K562 (cell line): ENCODE measurements around the gene VGF. TPM values are rescaled to one million over a fixed set of nuclear protein-coding genes. Genes with fewer than 3 reads are reported as not detected.

Experiments used
- CBX3 ChIP-seq, 2 experiments: IDR thresholded peaks; 1 replicate in 1 of 2; 2 replicates in 1 of 2; pipeline ENCODE4 v1.6.1; 2012; ENCODE audit warnings: inconsistent platforms in 2 of 2, low read length in 2 of 2, borderline replicate concordance in 1 of 2, control low read depth in 1 of 2
- EHMT2 ChIP-seq: fragments of 450-650 bp; IDR thresholded peaks from 2 replicates; pipeline ENCODE4 v1.6.1; 2018; ENCODE audit warnings: antibody characterized with exemption
- ERF ChIP-seq: fragments of 450-650 bp; formaldehyde crosslinking; IDR thresholded peaks from 2 replicates; pipeline ENCODE4 v1.4.0; 2020; ENCODE audit warnings: mild to moderate bottlenecking, mixed read lengths
- GTF2A2 ChIP-seq: IDR thresholded peaks from 2 replicates; pipeline ENCODE4 v1.6.1; 2016; ENCODE audit warnings: mild to moderate bottlenecking, missing genetic modification characterization, missing compliant biosample characterization
- HDAC8 ChIP-seq: fragments of 450-650 bp; IDR thresholded peaks from 2 replicates; pipeline ENCODE4 v1.6.1; 2016; ENCODE audit warnings: mild to moderate bottlenecking, missing genetic modification characterization, moderate library complexity, missing compliant biosample characterization
- MAFK ChIP-seq: IDR thresholded peaks from 2 replicates; pipeline ENCODE4 v1.6.1; 2011; ENCODE audit warnings: low read length, improper control_type of control experiment
- PCBP1 ChIP-seq: fragments of 200-400 bp; formaldehyde crosslinking; IDR thresholded peaks from 2 replicates; pipeline ENCODE4 v1.6.1; 2018; ENCODE audit warnings: mild to moderate bottlenecking, low read depth, low read length; ENCODE audit not compliant: poor library complexity, severe bottlenecking
- RBM25 ChIP-seq: fragments of 200-400 bp; formaldehyde crosslinking; IDR thresholded peaks from 2 replicates; pipeline ENCODE4 v1.6.1; 2018; ENCODE audit warnings: low read length, low read depth, moderate library complexity; ENCODE audit not compliant: severe bottlenecking
- SFPQ ChIP-seq: fragments of 200-400 bp; formaldehyde crosslinking; IDR thresholded peaks from 2 replicates; pipeline ENCODE4 v1.6.1; 2017; ENCODE audit warnings: mild to moderate bottlenecking, low read depth, low read length, moderate library complexity
- XRCC3 ChIP-seq: fragments of 450-650 bp; IDR thresholded peaks from 2 replicates; pipeline ENCODE4 v1.6.1; 2017; ENCODE audit warnings: mild to moderate bottlenecking, moderate library complexity
- XRCC5 ChIP-seq: fragments of 200-400 bp; formaldehyde crosslinking; IDR thresholded peaks from 2 replicates; pipeline ENCODE4 v1.6.1; 2017; ENCODE audit warnings: low read depth, mild to moderate bottlenecking, low read length
- ZNF431 ChIP-seq: sonication (generic); formaldehyde crosslinking; IDR thresholded peaks from 2 replicates; pipeline ENCODE4 v1.8.0; 2022; ENCODE audit warnings: mild to moderate bottlenecking, missing genetic modification reagents
- polyA plus RNA-seq, 8 experiments: library from polyadenylated mRNA; depleted of rRNA in 4 of 8; stranded (reverse) in 5 of 8; unstranded in 3 of 8; fragments of >200 nt; fragmentation: Nextera tagmentation in 2 of 8; fragmentation: Illumina TruSeq in 1 of 8; extraction: Ambion mirVana in 2 of 8; extraction: Trizol in 1 of 8; gene quantifications; 2 replicates each; pipeline versions ENCODE4 v1.2.1 to v1.2.3, GENCODE V29; 2011 to 2014; ENCODE audit warnings: inconsistent platforms in 1 of 8, missing spikeins in 1 of 8
- total RNA-seq, 7 experiments: library from RNA; depleted of rRNA in 6 of 7; stranded (reverse); fragments of >200 nt in 6 of 7; fragmentation: Illumina TruSeq in 2 of 7; extraction: Trizol in 2 of 7; gene quantifications; 2 replicates each; pipeline versions ENCODE4 v1.2.1 to v1.2.3, GENCODE V29; 2011 to 2021; ENCODE audit warnings: low replicate concordance in 1 of 7
- TF ChIP-seq, protein P1 (sequence below): fragments of 250-450 bp; sonication (Bioruptor Pico); IDR thresholded peaks from 2 replicates; pipeline ENCODE4 v1.4.0; 2020; ENCODE audit warnings: mild to moderate bottlenecking, moderate library complexity
- TF ChIP-seq, protein P2 (sequence below): fragments of 450-650 bp; IDR thresholded peaks from 2 replicates; pipeline ENCODE4 v1.6.1; 2016; ENCODE audit warnings: mild to moderate bottlenecking

Gene VGF
- total and polyA plus RNA-seq, 9 of the 15 experiments (the other 6 are each of a cell fraction or from before 2014, with no cell fraction given) = 0.03 to 5.7 (median 0.34) TPM

GRCh38 chr7:101138213-101138870, 27.0 kb downstream of the VGF start (continued):
- TF ChIP-seq CBX3 (IDR thresholded peaks at IDR 0.05; ENCODE audit: borderline replicate concordance in 1 of 2, low read length in 2 of 2) = peak in 1 of 2 experiments; percentile 39; a peak in 1 of 3 replicates
- no peak for TF ChIP-seq XRCC3
- TF ChIP-seq RBM25 = no peak
- no peak for TF ChIP-seq GTF2A2 (tag)
- TF ChIP-seq, protein P1, sequence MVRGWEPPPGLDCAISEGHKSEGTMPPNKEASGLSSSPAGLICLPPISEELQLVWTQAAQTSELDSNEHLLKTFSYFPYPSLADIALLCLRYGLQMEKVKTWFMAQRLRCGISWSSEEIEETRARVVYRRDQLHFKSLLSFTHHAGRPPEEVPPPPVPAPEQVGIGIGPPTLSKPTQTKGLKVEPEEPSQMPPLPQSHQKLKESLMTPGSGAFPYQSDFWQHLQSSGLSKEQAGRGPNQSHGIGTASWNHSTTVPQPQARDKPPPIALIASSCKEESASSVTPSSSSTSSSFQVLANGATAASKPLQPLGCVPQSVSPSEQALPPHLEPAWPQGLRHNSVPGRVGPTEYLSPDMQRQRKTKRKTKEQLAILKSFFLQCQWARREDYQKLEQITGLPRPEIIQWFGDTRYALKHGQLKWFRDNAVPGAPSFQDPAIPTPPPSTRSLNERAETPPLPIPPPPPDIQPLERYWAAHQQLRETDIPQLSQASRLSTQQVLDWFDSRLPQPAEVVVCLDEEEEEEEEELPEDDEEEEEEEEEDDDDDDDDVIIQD (CRISPR knock-in tag) = no peak
- peak; percentile 65 for TF ChIP-seq EHMT2
- peak; percentile 42; the same call in 1 of the 2 replicates for TF ChIP-seq MAFK
- no peak for TF ChIP-seq ERF (CRISPR knock-in tag)
- TF ChIP-seq XRCC5 = peak; percentile 96
- TF ChIP-seq PCBP1 = no peak
- no peak for TF ChIP-seq HDAC8 (tag)
- no peak for TF ChIP-seq ZNF431 (CRISPR knock-in tag)
- TF ChIP-seq, protein P2, sequence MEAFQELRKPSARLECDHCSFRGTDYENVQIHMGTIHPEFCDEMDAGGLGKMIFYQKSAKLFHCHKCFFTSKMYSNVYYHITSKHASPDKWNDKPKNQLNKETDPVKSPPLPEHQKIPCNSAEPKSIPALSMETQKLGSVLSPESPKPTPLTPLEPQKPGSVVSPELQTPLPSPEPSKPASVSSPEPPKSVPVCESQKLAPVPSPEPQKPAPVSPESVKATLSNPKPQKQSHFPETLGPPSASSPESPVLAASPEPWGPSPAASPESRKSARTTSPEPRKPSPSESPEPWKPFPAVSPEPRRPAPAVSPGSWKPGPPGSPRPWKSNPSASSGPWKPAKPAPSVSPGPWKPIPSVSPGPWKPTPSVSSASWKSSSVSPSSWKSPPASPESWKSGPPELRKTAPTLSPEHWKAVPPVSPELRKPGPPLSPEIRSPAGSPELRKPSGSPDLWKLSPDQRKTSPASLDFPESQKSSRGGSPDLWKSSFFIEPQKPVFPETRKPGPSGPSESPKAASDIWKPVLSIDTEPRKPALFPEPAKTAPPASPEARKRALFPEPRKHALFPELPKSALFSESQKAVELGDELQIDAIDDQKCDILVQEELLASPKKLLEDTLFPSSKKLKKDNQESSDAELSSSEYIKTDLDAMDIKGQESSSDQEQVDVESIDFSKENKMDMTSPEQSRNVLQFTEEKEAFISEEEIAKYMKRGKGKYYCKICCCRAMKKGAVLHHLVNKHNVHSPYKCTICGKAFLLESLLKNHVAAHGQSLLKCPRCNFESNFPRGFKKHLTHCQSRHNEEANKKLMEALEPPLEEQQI = no peak; the same call in 1 of the 2 replicates
- no peak for TF ChIP-seq SFPQ
